DND-41 (cell line): ENCODE data around the gene CEBPE.

Source experiments
- EZH2 ChIP-seq: IDR thresholded peaks from 3 replicates; pipeline ENCODE4 v1.6.1; 2012; ENCODE audit warnings: borderline replicate concordance, low read depth, mild to moderate bottlenecking, moderate library complexity, low read length, inconsistent platforms; ENCODE audit not compliant: severe bottlenecking
- TF ChIP-seq, protein P1 (sequence below): IDR thresholded peaks from 2 replicates; pipeline ENCODE4 v1.5.1; 2012; ENCODE audit warnings: borderline replicate concordance, low read length, moderate library complexity, mild to moderate bottlenecking; ENCODE audit not compliant: poor library complexity, severe bottlenecking; ENCODE audit errors: extremely low read depth

DNA sequence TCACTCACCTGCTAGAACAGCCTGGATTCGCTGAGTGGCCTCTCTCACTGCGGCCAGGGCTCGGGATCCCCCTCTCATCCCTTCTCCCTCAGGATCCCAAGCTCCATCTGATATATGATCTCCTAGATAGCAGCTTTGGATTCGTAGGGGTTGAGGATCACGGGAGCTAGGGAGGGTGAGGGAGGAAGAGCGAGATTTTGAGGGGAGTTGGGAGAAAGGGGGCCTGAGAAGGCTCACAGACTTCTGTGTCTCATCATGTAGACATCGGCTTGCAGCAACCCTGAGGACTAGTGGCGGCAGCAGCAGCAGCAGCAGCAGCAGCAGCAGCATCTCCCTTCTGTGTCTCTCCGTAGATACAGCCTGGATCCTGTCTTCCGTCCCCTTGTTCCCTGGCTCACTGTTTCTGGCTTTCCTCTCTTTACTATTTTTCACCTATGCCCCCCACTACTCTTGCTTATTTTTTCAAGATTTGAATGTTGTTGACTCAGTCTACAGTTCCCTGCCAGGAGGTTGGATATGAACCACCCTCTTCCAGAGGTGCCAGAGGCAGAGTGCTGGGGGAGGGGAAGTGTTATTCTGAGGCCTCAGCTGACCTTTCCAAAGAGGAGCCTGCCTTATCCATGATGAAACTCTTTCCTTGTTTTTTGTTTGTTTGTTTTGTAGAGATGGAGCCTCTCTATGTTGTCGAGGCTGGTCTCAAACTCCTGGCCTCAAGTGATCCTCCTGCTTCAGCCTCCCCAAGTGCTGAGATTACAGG lies 14.3 kb downstream of the CEBPE start, which contains the start of gene CIROP:
- TF ChIP-seq EZH2: no peak
- TF ChIP-seq, protein P1, sequence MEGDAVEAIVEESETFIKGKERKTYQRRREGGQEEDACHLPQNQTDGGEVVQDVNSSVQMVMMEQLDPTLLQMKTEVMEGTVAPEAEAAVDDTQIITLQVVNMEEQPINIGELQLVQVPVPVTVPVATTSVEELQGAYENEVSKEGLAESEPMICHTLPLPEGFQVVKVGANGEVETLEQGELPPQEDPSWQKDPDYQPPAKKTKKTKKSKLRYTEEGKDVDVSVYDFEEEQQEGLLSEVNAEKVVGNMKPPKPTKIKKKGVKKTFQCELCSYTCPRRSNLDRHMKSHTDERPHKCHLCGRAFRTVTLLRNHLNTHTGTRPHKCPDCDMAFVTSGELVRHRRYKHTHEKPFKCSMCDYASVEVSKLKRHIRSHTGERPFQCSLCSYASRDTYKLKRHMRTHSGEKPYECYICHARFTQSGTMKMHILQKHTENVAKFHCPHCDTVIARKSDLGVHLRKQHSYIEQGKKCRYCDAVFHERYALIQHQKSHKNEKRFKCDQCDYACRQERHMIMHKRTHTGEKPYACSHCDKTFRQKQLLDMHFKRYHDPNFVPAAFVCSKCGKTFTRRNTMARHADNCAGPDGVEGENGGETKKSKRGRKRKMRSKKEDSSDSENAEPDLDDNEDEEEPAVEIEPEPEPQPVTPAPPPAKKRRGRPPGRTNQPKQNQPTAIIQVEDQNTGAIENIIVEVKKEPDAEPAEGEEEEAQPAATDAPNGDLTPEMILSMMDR: no peak
